CD4-positive, alpha-beta T cell treated with Interferon alpha-2 for 1 hour (primary cell): ENCODE results near the gene RAPSN.

ENCODE experiments used
- DNase-seq, 2 donors: peaks; one replicate each; pipeline ENCODE4 v3.0.0-alpha.2; 2020 to 2022

Gene RAPSN

DNA sequence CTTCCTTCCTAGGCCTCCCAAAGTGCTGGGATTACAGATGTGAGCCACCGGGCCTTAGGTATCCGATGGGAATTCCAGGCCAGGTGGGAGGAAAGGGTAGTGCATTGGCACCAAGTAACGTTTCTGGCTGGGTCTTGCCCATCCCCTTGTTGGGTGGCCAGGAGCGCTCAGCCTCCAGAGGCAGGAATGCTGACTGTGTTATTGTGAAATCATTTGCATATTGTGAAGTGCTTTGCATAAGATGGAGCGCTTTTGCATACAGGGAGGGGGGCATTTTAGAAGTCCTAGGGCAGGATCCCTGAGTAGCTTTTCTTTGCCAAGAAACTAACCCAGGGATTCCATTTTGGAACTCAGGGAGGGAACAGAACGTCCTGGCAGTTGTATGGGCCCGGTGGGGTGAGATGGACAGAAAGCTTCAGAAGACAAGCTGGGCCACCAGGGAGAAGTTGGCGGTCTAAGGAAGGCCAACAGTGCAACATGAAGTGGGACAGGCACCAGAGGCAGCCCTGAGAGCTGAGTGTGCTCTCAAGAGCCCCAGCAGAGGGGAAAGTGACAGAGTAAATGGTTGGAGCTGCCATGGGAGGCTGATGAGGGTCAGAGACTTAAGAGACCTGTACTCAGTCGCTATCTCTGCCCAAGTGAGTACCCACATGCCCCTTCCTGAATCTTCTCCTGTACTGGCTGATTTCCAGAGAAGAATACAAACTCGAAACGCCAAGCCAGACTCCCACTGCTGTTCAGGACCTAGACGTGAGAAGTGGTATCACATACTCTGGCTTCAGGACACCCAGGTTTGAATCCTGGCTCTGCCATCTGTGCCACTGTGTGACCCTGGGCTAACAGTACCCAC is 41.8 kb downstream of the RAPSN start:
- DNase-seq: no peak

DNA sequence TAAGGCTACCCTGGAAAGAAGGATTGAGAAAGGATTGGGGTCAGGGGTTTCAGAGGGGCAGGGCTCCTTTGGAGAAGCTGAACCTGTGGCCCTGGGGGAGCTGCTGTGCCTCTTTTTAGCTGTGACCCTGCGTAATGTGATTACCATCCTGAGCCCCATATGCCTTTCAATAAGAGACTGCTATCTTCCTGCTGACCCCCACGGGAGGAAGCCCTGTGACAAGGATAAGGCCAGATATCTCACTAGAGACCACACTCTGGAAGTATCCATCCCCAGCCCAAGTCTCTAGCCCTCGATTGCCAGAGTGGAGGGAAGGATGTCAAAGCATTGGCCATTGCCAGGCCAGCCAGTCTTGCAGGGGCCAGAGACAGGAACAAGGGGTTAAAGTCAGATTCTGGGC is 45.4 kb downstream of the RAPSN start:
- DNase-seq: no peak

DNA sequence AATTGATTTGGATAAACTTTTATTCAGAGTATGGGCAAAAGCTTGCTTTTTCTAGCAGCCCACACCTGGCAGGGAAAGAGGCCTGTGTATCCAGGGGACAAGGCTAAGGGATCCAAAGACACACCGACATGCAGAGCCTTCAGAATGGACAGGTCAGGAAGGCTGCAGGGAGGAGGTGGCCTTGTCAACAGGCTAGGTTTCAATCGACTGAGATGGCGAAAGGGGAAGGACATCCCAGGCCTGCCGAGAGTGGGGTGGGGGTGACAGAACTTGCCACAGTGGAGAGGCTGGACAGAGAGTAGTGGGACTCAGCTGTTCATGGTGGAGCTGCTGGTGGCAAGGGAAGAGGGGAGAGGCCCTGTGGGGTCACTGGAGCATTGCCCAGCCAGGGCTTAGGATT is 45.8 kb downstream of the RAPSN start:
- no peak for DNase-seq

DNA sequence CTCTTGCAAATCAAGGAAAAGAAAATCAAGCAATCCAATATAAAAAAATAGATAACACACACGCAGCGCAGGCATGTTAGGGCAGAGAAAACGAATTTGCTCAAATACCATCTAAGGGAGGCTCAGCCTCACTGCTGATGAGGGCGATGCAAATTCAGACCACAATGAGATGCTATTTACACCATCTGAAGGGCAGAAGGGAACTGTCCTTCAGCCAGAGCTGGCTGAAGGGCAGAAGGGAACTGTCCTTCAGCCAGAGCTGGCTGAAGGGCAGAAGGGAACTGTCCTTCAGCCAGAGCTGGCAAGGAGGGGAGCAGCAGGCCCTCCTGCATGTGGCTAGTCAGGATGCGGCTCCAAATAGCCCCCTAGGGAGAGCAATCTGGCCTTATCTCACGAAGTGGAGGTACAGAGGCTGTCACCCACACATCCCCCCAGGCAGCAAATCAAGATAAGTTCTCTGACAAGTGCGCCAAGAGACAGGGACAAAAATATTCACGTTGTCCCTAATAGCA is 48.1 kb downstream of the RAPSN start:
- DNase-seq: no peak

DNA sequence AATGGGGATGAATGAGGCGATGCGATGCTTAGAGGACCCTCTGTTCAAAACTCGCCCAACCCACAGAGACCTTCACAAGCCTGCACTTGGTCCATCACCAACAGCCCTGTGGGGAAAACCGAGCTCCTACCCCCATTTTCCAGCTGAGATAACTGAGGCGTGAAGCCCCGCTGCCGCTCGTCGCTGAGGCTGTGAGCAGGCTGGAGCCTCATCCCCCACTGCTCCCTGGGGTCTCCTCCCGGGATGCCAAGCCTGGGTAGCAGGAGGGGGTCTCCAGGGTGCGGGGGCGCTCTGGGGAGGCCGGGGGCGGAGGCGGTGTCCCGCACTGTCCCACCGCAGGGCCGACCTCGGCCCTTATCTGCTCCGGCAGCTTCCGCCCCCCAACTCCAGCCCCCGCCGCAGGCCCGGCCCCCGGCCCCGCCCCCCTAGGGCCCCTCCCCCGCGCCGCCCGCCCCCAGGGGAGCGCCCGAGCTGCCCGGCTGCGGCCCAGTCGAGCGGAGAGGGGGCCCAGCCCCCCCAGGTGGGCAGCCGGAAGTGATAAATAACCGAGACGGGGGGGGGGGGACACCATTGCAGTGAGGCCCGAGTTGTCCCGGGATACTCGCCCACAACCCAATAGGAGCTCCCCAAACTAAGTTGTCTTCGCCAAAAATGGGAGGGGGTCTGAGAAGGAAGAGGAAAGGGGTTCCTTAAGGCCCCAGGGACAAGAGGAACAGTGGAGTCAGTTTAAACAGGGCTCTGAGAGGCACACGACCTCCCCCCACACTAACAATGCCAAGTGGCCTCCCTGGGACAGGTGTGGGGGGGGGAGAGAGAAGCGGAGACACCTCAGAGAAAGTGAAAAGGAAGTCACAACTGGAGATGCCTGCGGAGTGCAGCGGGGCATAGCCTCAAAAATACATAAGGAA is 48.8 kb downstream of the RAPSN start:
- peak; percentile 38 to 59 for DNase-seq

DNA sequence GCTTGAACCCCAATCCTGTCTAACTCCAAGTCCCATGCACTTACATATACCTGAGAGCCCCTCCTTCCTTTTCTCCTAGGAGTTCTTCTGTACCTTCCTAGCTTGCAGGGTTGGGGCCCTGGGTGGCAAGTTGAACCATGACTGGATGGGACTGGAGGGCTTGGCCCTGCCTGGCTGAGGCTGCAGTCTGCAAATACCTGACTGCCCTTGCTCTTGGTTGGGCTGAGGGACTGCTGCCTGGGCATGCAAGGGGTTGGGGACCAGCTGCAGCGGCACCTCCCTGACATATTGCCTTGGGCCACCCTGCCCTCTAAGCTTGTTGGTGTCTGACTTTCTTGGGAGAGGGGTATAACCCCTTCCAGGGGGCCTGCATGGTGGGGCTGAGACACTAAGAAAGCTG is 50.4 kb downstream of the RAPSN start:
- DNase-seq: no peak

DNA sequence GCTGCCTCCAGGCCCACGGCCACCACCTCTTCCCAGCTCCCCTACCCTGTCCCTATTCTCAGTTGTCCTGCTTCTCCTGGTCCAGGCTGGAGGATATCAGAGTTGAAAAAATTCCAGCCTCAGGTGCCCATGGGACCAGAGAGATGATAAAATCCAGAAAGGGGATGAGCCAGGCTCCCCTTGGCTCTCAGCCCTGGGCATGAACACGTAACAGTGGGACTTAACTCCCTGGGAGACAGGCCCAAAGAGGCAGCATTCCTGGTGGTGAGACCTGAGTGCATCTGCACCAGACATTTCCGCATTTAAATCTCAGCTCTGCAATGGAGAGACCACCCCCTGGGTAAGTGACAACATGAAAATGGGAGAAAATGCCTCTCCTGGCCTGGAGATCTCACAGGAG is 50.9 kb downstream of the RAPSN start:
- DNase-seq: no peak

DNA sequence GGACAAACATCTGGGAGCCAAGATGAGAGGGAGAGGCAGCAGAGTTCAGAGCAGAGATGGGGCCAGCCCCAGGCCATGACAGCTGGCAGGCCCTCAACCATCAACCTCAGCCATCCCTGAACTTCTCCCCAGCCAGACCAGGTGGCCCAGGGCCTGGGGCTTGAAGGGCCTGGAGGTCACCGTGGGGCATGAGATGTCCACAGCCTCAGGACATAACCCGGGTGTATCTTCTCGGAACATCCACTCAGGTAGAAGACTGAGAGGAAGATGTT is 53.0 kb downstream of the RAPSN start:
- no peak for DNase-seq

DNA sequence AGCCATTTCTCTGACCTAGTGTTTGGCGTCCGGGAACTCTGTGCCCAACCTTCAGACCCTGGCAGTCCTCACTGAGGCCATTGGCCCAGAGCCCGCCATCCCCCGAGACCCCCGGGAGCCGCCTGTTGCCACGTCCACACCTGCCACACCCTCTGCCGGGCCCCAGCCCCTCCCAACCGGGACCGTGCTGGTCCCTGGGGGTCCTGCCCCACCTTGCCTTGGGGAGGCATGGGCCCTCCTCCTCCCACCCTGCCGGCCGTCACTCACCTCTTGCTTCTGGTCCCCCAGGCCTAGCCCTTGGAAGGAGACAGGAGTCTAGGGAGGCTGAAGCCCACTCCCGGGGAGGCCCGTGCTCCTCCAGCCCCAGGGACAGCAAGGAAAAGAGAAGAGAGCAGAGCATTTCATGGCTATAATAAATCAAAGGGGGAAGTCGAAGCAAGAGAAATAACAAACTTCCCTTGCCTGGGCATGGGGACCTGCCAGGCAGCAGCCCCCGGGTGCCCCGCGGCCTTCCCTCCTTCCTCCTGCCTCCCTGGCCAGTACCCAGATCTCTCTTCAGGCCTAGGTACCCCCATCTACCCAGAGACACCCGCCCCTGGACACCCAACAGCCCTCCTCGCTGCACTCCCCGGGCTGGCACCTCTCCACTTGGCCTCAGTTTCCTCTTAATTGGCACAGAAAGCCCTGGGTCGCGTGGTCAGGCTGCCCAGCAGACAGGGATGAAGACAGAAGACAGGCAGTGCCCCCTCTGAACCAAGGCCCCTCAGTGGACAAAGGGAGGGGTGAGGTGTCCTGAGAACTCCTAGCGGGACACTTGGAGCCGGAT is 53.5 kb downstream of the RAPSN start:
- no peak for DNase-seq

DNA sequence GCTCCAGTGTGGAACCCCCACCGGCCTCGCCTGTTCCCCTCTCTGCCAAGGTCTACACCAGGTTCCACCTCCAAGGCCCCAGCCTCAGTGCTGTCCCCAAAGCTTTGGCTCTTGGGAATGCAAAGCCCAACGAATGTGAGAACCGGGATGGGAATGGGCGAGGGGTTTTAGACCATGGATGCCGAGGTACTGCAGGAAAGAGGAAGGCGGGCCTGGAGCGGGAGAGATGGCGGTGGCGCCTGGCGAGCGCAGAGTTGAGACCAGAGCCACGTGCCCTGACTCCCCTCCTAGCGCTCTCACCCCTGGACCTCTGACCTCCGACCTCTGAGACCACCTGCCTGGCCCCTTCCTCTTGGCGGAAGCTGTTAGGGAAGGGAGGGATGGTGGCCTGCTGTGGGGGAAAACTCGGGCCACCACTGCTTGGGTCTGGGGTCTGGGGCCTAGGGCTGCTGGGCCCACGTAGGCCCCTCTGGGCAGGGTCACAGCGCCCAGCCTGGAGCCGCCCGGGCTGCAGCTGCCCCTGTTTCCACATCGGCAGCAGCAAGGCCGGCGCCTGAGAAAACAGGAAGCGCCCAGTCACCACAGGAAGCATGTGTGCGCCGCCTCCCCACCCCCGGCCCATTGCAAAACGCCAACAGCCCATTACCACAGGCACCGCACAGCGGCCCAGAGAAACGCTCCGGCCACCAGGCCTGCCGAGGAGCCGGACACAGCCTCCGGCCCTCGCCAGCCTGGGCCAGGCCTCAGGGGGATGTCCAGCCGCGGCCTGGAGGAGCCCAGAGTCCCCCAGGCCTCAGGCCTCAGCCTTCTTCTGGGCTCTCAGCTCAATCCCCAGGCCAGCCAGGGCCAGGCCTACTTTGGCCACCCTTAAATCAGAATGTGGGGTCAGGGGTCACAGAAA is 54.4 kb downstream of the RAPSN start:
- peak; percentile 59 to 71 for DNase-seq

DNA sequence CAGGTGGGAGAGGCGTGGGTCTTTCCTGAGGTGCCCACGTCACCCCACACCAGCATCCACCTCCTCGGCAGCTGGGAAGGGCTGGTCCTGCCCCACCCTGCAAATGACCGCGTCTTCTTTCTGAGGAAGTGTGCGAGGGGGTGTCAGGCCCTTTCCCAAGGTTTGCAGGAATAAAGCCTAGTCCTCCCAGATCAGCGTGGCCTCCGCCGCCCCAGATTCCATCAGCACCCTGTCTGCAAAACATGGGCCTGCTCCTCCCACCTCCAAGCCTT is 55.0 kb downstream of the RAPSN start:
- no peak for DNase-seq

DNA sequence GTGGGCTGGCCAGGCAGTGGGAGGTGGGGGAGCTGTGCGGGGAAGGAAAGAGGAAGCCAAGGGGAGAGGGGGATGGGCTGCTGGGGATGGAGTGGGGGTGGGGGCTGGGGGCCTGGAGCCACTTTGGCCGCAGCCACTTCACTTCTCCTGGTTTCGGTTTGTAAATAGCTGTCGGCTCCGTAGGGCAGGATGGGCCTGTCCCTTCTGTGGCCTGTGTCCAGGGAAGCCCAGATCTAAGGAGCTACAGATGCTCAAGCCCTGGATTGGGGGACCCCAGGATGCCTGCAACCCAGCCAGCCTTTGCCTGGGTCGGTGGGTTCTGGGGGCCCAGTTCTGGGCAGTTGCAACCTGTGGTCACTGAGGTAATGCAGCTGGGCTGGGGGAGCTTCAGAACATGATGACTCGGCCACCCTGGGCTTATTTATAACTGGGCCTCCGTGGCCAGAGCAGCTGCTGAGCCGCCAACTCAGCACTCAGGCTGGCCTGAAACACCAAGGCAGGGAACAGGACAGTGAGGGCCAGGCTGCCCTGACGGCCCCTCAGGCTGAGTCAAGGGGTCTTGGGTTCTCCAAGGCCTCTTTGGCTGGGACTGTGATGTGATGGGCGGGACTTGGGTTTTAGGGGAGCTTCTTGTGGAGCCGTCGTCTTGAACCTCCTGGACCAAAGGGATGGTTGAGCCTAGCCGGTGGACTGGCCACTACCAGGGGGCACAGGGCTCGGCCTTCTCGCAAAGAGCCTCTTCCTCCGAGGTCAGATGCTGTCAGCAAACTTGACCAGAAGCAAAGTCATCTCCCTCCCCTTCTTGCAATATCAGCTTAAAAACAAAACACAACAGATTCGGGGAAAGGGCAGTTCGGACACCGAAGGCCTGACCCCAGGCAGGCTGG is 55.5 kb downstream of the RAPSN start:
- DNase-seq: no peak

DNA sequence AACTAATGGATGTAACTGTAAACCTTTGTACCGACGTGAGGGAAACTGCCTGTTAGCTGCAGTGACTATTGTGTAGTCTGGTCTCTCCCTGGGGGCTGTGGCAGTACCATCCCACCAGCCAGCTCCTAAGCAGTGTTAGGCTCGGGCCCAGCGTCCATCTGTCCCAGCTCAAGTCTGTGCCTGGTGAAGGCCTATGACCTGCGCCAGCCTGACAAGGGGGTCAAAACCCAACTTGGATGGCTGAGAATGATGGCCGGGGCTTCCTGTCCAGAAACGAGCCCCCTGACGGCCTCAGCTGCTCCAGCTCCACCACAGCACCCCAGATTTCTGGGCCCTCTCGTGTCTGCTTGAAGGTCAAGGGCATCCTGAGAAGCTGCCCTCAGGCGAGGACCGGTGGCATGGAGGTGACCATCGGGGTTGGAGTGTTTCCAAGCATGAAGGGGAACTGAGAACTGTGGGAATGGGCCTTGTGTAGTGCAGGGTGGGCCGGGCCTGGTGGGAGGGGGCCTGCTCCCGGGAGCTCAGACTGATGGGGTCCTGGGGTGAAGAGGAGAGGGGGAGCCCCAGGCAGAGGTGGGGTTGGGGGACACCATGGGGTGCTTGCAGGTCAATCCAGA is 56.3 kb downstream of the RAPSN start:
- DNase-seq: no peak

DNA sequence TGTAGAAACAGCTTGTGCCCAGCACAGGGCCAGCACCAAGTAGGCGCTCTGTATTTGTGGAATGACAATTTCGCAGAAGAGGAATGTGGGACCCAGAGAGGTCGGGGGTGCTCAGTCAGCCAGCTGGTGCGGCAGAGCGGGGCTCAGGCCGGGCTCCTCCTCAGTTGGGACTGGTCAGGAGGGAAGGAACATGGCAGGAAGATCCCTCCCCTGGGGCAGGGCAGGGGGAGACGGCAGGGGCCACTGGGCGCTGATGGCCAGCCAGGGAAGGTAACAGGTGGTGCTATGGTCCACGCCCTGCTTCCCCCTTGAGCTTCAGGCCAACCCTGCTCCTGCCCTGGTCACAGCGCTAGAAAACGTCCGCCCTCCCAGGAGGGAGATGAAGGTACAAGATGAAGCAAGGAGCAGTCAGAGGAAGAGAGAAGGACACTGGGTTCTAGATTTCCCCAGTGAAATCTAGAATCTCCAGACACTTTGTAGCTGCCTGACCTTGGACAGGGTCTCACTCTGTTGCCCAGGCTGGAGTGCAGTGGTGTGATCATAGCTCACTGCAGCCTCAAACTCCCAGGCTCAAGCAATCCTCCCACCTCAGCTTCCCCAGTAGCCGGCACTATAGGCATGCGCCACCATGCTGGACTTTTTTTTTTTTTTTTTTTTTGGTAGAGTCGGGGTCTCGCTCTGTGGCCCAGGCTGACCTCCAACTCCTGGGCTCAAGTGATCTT is 57.1 kb downstream of the RAPSN start:
- no peak for DNase-seq

DNA sequence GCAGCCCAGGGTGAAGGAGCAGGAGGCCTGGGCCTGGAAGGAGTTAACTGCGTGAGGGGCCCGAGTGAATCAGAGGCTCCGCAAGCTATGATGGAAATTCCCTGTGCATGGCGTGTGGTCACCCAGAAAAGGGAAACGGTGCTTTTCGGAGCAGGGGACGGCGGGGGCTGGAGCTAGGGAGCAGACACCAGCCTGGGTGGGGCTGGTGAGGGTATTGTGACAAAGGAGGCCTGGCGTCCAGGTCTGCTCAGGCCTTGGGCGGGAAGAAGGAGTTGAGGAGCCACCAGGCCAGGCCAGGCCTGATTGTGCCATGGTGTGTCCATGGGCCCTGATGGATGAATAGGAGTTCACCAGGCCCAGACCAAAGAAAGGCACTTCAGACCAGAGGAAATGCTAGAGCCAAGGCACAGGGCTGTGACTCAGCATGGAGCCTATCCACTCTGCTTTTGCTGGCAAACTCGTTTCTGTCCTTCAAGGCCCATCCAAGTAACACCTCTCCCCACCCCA is 57.8 kb downstream of the RAPSN start:
- peak; percentile 28 to 70 for DNase-seq

DNA sequence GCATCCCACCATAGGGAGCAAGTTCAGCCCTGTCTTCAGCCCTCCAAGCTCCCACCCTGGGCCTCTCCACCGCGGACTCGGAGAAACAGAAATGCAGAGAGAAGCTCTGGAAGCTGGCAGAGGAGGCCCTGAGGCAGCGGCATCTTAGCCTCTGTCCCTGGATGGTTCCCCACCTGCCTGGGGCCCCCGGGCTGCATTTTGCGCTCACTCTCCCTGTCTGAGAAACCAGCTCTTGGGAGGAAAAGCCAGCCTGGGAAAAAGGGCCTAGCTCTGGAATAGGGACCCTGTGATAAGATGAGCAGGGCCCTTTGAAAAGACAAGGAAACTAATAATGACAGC is 58.5 kb downstream of the RAPSN start:
- DNase-seq: no peak

DNA sequence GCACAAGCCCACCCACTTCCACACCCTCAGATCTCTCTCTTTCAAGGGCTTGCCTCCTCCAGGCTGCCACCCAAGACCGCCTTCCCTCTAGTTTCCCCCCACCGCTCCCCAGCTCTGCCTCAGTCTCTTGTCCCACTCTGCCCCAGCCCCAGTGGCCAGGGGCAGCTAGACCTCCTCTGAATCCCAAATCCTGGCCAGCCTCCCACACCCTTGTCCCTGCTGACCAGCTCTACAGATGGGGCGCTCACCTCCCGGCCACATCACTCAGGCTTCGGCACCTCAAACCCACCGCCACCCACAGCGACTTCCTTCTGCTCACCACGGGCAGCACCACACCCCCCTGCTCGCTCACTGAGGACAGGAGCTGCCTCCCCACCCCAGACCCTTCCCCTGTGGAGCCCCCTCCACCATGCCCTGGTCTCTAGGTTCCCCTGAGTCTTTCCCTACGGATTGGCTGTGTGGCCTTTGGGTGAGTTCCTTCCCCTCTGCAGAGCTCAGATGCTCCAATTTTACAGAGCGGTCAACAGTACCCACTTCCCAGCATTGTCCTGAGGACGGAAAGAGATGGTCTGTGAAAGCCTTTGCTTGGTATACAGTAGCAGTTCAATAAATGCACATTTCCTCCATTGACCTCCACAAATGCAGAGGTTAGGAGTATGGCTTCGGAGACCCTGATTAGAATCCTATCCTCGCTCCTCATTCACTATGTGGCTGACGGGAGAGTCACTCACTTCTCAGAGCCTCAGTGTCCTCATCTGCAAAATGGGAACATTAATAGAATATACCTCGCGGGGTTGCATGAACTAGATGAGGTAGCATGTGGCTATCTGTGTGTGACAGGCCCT is 59.1 kb downstream of the RAPSN start:
- no peak for DNase-seq

DNA sequence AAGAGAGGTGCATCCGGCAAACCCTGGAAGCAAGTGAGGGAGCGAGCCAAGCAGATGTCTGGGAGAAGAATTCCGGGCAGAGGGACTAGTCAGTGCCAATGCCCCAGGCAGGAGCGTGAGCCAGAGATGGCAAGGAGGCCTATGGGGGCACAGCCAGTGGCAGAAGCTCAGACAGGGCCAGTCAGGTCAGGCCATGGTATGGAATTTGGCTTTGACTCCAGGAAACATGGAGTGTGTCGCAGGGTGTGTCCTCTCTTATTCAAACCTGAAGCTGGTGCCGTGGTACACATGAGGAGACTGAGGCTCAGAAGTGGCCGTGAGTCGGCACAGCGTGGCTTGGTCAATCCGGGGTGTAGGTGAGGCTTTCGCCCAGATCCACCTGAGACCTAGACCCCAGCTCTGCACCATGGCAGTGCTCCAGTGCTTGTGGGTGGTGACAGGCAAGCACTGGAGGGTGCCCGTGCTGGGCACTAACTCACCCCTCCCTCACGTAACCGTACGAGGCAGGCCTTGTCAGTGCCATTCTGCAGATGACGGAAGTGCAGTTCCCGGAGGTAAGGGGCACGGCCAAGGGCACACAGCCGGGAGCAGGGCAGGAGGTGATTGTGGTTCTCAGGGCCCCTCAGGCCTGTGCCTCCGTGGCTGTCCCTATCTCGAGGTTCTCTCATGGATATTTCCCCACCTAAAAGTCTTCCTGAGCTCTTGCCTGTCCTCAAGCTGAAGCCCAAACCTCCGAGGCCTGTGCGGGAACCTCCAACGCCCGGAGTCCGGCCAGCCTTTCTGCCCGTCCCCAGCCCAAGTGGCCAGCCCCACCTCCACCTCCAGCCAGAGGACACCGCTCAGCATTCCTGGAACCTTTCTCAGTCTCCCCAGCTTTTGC is 60.0 kb downstream of the RAPSN start:
- DNase-seq: no peak
